Vagina (tissue), 2 donors: Measurements from ENCODE around the gene CHI3L1. TPM values are rescaled to one million over a fixed set of nuclear protein-coding genes. Genes with fewer than 3 reads are reported as not detected.

ENCODE experiments used
- DNase-seq, 2 donors: peaks; one replicate each; pipeline ENCODE4 v3.0.0-alpha.2; 2017; ENCODE audit errors: extremely low spot score in 2 of 2
- H3K27ac ChIP-seq: fragments of 200-600 bp; sonication (generic); one replicate; pipeline ENCODE4 v1.5.1; 2019
- H3K27me3 ChIP-seq: fragments of 200-600 bp; sonication (generic); one replicate; pipeline ENCODE4 v1.5.1; 2019
- H3K36me3 ChIP-seq, 2 donors: fragments of 200-600 bp; sonication (generic); one replicate each; pipeline ENCODE4 v1.5.1; 2017 to 2019
- H3K4me1 ChIP-seq: fragments of 200-600 bp; sonication (generic); one replicate; pipeline ENCODE4 v1.5.1; 2019
- H3K4me3 ChIP-seq, 2 donors: fragments of 200-600 bp; sonication (generic); 1 replicate in 1 of 2; 2 replicates in 1 of 2; pipeline ENCODE4 v1.5.1; 2016 to 2019
- H3K9me3 ChIP-seq: fragments of 200-600 bp; sonication (generic); one replicate; pipeline ENCODE4 v1.5.1; 2019
- POLR2A ChIP-seq, 2 donors: fragments of 450-650 bp; IDR thresholded peaks; one replicate each; pipeline ENCODE4 v1.6.1; 2017; ENCODE audit warnings: antibody characterized with exemption in 2 of 2, mild to moderate bottlenecking in 2 of 2, moderate library complexity in 2 of 2
- POLR2AphosphoS5 ChIP-seq, 2 donors: sonication (generic); formaldehyde crosslinking; IDR thresholded peaks; one replicate each; pipeline ENCODE4 v1.9.0; 2017; ENCODE audit warnings: antibody characterized with exemption in 2 of 2, mild to moderate bottlenecking in 2 of 2, low read depth in 1 of 2; ENCODE audit not compliant: insufficient read depth in 1 of 2
- intact Hi-C: fragments of 100-400 bp; cut with DNase I; formaldehyde crosslinking; loops from one replicate; pipeline ENCODE4 v1.15.1; 2023
- total RNA-seq: library from RNA; depleted of rRNA; stranded (reverse); fragments of >200 nt; gene quantifications from one replicate; pipeline ENCODE4 v1.2.3, GENCODE V29; 2016
- TF ChIP-seq, protein P1 (sequence below), 3 experiments: fragments of 450-650 bp in 2 of 3; fragments of 200-600 bp in 1 of 3; sonication (generic) in 1 of 3; IDR thresholded peaks; one replicate each; pipeline ENCODE4 v1.5.1; 2017 to 2019; ENCODE audit warnings: antibody characterized with exemption in 3 of 3, mild to moderate bottlenecking in 2 of 3, moderate library complexity in 2 of 3

CHI3L1 gene
- total RNA-seq, 1 donor from 2014 or later, result 51.3 TPM

DNA sequence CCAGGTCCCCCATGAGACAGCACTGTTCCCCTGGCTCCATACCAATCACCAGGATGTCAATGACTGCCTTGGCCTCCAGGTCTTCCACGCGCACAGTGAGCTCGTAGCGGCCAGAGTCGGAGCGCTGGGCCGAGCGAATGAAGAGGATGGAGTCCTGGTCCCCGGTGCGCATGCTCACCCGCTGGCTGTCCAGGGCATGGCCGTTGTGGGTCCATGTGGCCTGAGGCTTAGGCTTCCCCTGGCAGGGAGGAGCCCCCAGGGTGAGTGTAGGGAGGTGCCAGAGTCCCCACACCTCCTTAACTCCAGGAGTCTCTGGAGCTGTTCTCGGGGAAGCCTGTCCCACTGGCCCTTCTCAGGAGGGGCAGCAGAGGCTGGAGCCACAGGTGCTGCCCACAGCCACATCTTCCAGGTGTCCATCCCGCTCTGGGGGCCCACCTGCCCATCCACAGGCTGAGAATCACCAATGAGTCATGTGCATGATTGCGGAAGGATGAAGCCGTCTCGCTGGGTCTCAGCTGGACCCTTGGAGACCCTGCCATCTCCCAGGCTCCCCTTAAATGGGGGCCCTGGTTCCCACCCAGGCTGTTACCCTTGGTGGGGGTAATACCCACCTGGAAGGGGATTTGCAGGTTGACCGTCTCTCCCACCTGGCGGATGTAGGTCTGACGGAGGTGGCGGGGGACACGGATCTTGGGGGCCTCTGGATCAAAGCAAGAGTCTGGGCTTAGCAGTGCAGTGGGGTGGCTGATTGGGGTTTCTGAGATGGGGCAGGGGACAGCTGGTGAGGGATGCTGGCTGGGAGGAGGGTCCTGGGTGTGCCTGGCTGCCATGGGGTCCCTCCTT, 14.9 kb downstream of the CHI3L1 start:
- DNase-seq, result no peak
- H3K36me3 ChIP-seq, result no peaks in the 10 kb centered on the region
- no peaks in the 10 kb centered on the region for H3K27me3 ChIP-seq
- intact Hi-C loops, result no loop called here
- no peak overlapping the region for H3K4me3 ChIP-seq
- TF ChIP-seq, protein P1, sequence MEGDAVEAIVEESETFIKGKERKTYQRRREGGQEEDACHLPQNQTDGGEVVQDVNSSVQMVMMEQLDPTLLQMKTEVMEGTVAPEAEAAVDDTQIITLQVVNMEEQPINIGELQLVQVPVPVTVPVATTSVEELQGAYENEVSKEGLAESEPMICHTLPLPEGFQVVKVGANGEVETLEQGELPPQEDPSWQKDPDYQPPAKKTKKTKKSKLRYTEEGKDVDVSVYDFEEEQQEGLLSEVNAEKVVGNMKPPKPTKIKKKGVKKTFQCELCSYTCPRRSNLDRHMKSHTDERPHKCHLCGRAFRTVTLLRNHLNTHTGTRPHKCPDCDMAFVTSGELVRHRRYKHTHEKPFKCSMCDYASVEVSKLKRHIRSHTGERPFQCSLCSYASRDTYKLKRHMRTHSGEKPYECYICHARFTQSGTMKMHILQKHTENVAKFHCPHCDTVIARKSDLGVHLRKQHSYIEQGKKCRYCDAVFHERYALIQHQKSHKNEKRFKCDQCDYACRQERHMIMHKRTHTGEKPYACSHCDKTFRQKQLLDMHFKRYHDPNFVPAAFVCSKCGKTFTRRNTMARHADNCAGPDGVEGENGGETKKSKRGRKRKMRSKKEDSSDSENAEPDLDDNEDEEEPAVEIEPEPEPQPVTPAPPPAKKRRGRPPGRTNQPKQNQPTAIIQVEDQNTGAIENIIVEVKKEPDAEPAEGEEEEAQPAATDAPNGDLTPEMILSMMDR (IDR thresholded peaks at IDR 0.05), result no peak
- no peak for TF ChIP-seq POLR2A (IDR thresholded peaks at IDR 0.05)
- TF ChIP-seq POLR2AphosphoS5 (IDR thresholded peaks at IDR 0.05; ENCODE audit: insufficient read depth in 1 of 2, low read depth in 1 of 2), result no peak
- H3K27ac ChIP-seq, result no peak overlapping the region
- no peaks in the 10 kb centered on the region for H3K9me3 ChIP-seq
- peaks cover 8% of the 10 kb centered on the region for H3K4me1 ChIP-seq

DNA sequence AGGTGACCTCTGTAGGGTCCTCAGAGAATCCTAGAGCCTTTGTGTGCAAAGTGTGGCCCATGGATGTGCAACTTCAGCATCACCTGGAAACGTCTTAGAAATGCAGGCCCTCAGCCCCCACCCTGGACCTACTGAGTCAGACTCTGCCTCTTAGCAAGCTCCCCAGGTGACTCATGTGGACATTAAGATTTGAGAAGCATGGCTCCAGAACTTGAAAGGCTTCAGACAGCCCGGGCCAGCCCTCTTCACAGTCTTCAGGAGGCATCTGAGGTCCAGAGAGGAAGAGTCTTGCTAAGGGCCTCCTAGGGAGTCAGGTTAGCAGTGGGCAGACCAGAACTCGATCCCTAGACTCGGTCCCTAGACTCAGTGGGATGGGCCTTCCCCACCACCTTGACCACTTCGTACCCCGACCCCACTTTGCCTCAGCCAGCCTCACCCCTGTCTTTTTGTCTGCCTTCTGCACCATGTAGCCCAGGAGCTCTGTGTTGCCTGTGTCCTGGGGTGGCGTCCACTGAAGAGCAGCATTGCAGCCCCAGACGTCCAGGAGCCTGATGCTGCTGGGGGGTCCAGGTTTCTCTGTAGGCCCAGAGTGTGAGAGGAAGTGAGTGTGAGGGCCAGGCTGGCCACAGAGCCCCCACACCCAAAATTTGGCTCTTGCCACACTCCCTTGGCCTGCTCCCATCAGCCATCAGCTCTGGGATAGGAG, 15.7 kb downstream of the CHI3L1 start:
- DNase-seq, result no peak

GRCh38 chr1:203169770-203170520, 16.6 kb downstream of the CHI3L1 start:
- no peaks in the 10 kb centered on the region for H3K36me3 ChIP-seq
- intact Hi-C loops, result no loop called here
- TF ChIP-seq, protein P1 (IDR thresholded peaks at IDR 0.05), result no peak
- no peak for TF ChIP-seq POLR2AphosphoS5 (IDR thresholded peaks at IDR 0.05; ENCODE audit: insufficient read depth in 1 of 2, low read depth in 1 of 2)
- no peak for TF ChIP-seq POLR2A (IDR thresholded peaks at IDR 0.05)

More for the DNA sequence above, 15.7 kb downstream of the CHI3L1 start:
- Histone ChIP-seq H3K27ac (no peak overlapping the region), H3K4me1 (peaks cover 4% of the 10 kb centered on the region), H3K27me3 (no peaks in the 10 kb centered on the region), H3K36me3 (no peaks in the 10 kb centered on the region), H3K4me3 (no peak overlapping the region), H3K9me3 (no peaks in the 10 kb centered on the region)
- TF ChIP-seq, protein P1 (IDR thresholded peaks at IDR 0.05), result no peak
- TF ChIP-seq POLR2AphosphoS5 (IDR thresholded peaks at IDR 0.05; ENCODE audit: insufficient read depth in 1 of 2, low read depth in 1 of 2) (no peak), POLR2A (IDR thresholded peaks at IDR 0.05) (no peak)
- intact Hi-C loops, result no loop called here

DNA sequence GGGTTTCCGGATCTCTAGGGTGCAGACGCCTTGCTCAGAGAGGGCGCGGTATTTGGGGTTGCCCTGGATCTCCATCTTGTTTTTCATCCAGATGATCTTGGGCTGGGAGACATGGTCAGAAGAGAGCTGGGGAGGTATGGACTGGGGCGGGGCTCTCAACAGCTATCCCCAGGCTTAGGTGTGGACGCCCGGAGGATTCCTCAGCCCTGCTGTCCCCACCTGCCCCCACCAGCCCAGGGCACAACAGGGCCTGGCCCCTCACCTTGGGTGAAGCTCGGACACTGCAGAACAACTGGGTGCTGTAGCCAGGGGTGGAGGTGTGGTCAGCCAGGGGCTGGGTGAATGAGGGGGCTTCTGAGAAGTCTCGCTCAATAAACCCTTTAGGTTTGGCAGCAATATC, 17.5 kb downstream of the CHI3L1 start:
- TF ChIP-seq POLR2AphosphoS5 (IDR thresholded peaks at IDR 0.05; ENCODE audit: insufficient read depth in 1 of 2, low read depth in 1 of 2) (no peak), POLR2A (IDR thresholded peaks at IDR 0.05) (no peak)
- TF ChIP-seq, protein P1 (IDR thresholded peaks at IDR 0.05), result no peak
- no peak for DNase-seq
- Histone ChIP-seq H3K9me3 (no peaks in the 10 kb centered on the region), H3K4me1 (no peaks in the 10 kb centered on the region), H3K4me3 (no peak overlapping the region), H3K36me3 (no peaks in the 10 kb centered on the region), H3K27me3 (no peaks in the 10 kb centered on the region), H3K27ac (no peak overlapping the region)
- intact Hi-C loops, result no loop called here

More at GRCh38 chr1:203169770-203170520, 16.6 kb downstream of the CHI3L1 start:
- Histone ChIP-seq H3K9me3 (no peaks in the 10 kb centered on the region), H3K27me3 (no peaks in the 10 kb centered on the region), H3K27ac (no peak overlapping the region), H3K4me3 (no peak overlapping the region), H3K4me1 (no peaks in the 10 kb centered on the region)
- DNase-seq, result no peak
